Fibroblast of lung (primary cell): Measurements from ENCODE around the gene HEATR9. TPM values are rescaled to one million over a fixed set of nuclear protein-coding genes. Genes with fewer than 3 reads are reported as not detected.

Experiments
- DNase-seq, 2 donors: peaks; one replicate each; pipeline versions ENCODE4 v3.0.0 to v3.0.0-alpha.2; 2010; ENCODE audit warnings: low read depth in 2 of 2
- H2AFZ ChIP-seq: 2 replicates; pipeline ENCODE4 v1.5.1; 2012; ENCODE audit warnings: low read length, control low read depth, inconsistent platforms
- H3K27ac ChIP-seq: 2 replicates; pipeline ENCODE4 v1.5.1; 2011; ENCODE audit warnings: low read length, control low read depth; ENCODE audit not compliant: insufficient read depth
- H3K27me3 ChIP-seq: 2 replicates; pipeline ENCODE4 v1.5.1; 2011; ENCODE audit warnings: mild to moderate bottlenecking, low read length; ENCODE audit not compliant: control insufficient read depth, insufficient read depth
- H3K36me3 ChIP-seq: 2 replicates; pipeline ENCODE4 v1.5.1; 2011; ENCODE audit warnings: low read length; ENCODE audit not compliant: control insufficient read depth, insufficient read depth
- H3K4me1 ChIP-seq: 2 replicates; pipeline ENCODE4 v1.5.1; 2011; ENCODE audit warnings: low read length; ENCODE audit not compliant: control insufficient read depth, insufficient read depth; ENCODE audit errors: extremely low read depth
- H3K4me2 ChIP-seq: 2 replicates; pipeline ENCODE4 v1.5.1; 2011; ENCODE audit warnings: low read length, control low read depth; ENCODE audit not compliant: insufficient read depth; ENCODE audit errors: extremely low read depth
- H3K4me3 ChIP-seq, 4 experiments: fragments of 200-600 bp in 1 of 4; sonication (generic) in 1 of 4; replicated peaks in 1 of 4; 2 replicates each; pipeline ENCODE4 v1.5.1; 2011 to 2016; ENCODE audit warnings: low read length in 4 of 4, low read depth in 3 of 4, mild to moderate bottlenecking in 3 of 4, control low read depth in 2 of 4, inconsistent platforms in 1 of 4, mixed read lengths in 1 of 4; ENCODE audit not compliant: insufficient read depth in 1 of 4; ENCODE audit errors: control extremely low read depth in 1 of 4
- H3K79me2 ChIP-seq: 2 replicates; pipeline ENCODE4 v1.5.1; 2012; ENCODE audit warnings: mild to moderate bottlenecking, low read length, inconsistent platforms; ENCODE audit not compliant: control insufficient read depth, insufficient read depth
- H3K9ac ChIP-seq: 2 replicates; pipeline ENCODE4 v1.5.1; 2011; ENCODE audit warnings: mild to moderate bottlenecking, low read length, control low read depth; ENCODE audit not compliant: insufficient read depth
- H3K9me3 ChIP-seq: 2 replicates; pipeline ENCODE4 v1.5.1; 2012; ENCODE audit warnings: low read depth, low read length; ENCODE audit not compliant: control insufficient read depth, insufficient read depth
- H4K20me1 ChIP-seq: 2 replicates; pipeline ENCODE4 v1.5.1; 2011; ENCODE audit warnings: low read length; ENCODE audit not compliant: control insufficient read depth, insufficient read depth; ENCODE audit errors: extremely low read depth
- EZH2 ChIP-seq: IDR thresholded peaks from 2 replicates; pipeline ENCODE4 v1.5.1; 2012; ENCODE audit warnings: low read length, control low read depth, mild to moderate bottlenecking; ENCODE audit errors: missing control alignments
- polyA plus RNA-seq, 2 donors: library from polyadenylated mRNA; depleted of rRNA in 1 of 2; stranded (reverse) in 1 of 2; unstranded in 1 of 2; fragments of >200 nt; gene quantifications; 2 replicates each; pipeline ENCODE4 v1.2.1, GENCODE V29; 2011 to 2012; ENCODE audit warnings: missing spikeins in 1 of 2
- total RNA-seq: library from RNA; depleted of rRNA; stranded (reverse); fragments of >200 nt; gene quantifications from 2 replicates; pipeline ENCODE4 v1.2.1, GENCODE V29; 2014
- TF ChIP-seq, protein P1 (sequence below), 2 donors: IDR thresholded peaks in 1 of 2; conservative IDR thresholded peaks in 1 of 2; 1 replicate in 1 of 2; 2 replicates in 1 of 2; pipeline ENCODE4 v1.5.1; 2011 to 2012; ENCODE audit warnings: low read length in 2 of 2, control low read depth in 1 of 2, inconsistent platforms in 1 of 2, low read depth in 1 of 2, mild to moderate bottlenecking in 1 of 2

The HEATR9 gene
- total and polyA plus RNA-seq, 2 donors (not counting 1 experiment from before 2014, with no cell fraction given) = not detected

DNA sequence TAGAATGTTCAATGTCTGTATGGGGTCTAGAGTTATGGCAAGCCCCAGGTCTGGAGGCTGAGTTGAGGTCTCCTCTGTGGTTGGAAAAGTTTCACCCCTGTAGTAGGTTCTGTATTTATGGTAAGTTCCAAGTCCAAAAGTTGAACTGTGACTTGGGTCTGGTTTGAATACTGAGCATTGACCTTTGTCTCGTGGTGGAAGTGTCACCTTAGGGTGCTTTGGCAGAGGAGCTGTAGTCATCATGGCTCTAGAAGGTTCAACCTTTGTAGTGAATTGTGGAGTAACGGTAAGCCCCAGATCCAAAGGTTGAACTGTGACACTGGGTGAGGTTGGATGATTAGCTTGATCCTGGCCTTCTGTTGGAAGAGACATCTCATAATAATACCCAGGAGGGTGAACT, 44.3 kb upstream of the HEATR9 start:
- Histone ChIP-seq H3K9me3 (no peaks in the 10 kb centered on the region), H3K36me3 (no peaks in the 10 kb centered on the region), H3K27me3 (no peaks in the 10 kb centered on the region), H4K20me1 (no peaks in the 10 kb centered on the region), H3K9ac (no peak overlapping the region), H3K4me3 (no peak overlapping the region), H3K79me2 (no peaks in the 10 kb centered on the region), H3K4me2 (no peak overlapping the region), H2AFZ (no peak overlapping the region), H3K27ac (no peak overlapping the region), H3K4me1 (no peaks in the 10 kb centered on the region)
- DNase-seq = no peak
- TF ChIP-seq EZH2 = no peak
- TF ChIP-seq, protein P1, sequence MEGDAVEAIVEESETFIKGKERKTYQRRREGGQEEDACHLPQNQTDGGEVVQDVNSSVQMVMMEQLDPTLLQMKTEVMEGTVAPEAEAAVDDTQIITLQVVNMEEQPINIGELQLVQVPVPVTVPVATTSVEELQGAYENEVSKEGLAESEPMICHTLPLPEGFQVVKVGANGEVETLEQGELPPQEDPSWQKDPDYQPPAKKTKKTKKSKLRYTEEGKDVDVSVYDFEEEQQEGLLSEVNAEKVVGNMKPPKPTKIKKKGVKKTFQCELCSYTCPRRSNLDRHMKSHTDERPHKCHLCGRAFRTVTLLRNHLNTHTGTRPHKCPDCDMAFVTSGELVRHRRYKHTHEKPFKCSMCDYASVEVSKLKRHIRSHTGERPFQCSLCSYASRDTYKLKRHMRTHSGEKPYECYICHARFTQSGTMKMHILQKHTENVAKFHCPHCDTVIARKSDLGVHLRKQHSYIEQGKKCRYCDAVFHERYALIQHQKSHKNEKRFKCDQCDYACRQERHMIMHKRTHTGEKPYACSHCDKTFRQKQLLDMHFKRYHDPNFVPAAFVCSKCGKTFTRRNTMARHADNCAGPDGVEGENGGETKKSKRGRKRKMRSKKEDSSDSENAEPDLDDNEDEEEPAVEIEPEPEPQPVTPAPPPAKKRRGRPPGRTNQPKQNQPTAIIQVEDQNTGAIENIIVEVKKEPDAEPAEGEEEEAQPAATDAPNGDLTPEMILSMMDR (conservative IDR thresholded peaks at IDR 0.05 in 1 of 2, IDR thresholded peaks at IDR 0.05 in 1 of 2; ENCODE audit: low read depth in 1 of 2, low read length in 2 of 2) = no peak

DNA sequence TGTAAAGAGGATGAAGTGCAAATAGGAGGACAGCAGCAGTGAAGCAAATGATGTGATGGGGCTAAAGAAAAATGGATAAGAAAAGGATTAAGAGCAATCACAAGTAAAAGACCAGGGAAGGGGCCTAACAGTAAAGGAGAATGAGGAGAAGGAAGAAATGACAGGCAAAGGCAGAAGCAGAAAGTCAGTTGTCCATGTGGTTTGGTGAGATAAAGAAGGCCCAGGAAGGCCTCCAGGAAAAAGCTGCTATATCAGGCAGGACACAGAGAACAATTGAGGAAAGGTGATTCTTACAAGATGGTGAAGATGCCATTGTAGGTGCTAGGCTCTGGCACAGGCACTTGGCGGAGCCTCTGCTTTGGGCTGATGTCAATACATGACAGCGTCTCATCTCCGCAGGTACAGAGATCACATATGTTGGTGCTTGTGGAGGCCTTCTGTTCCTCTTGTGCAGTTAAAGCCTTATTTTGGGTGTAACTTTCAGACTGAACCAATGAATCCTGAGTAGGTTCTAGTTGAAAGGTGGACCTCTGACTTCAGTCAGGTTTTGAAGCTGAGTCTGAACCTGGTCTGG, 43.7 kb upstream of the HEATR9 start:
- no peaks in the 10 kb centered on the region for H3K4me1 ChIP-seq
- no peak overlapping the region for H3K9ac ChIP-seq
- no peak overlapping the region for H3K27ac ChIP-seq
- H3K4me2 ChIP-seq = no peak overlapping the region
- TF ChIP-seq, protein P1 (conservative IDR thresholded peaks at IDR 0.05 in 1 of 2, IDR thresholded peaks at IDR 0.05 in 1 of 2; ENCODE audit: low read depth in 1 of 2, low read length in 2 of 2) = no peak
- no peak for TF ChIP-seq EZH2
- DNase-seq = no peak
- no peaks in the 10 kb centered on the region for H3K79me2 ChIP-seq
- no peaks in the 10 kb centered on the region for H3K9me3 ChIP-seq
- no peak overlapping the region for H2AFZ ChIP-seq
- H3K36me3 ChIP-seq = no peaks in the 10 kb centered on the region
- no peak overlapping the region for H3K4me3 ChIP-seq
- no peaks in the 10 kb centered on the region for H4K20me1 ChIP-seq
- H3K27me3 ChIP-seq = no peaks in the 10 kb centered on the region

DNA sequence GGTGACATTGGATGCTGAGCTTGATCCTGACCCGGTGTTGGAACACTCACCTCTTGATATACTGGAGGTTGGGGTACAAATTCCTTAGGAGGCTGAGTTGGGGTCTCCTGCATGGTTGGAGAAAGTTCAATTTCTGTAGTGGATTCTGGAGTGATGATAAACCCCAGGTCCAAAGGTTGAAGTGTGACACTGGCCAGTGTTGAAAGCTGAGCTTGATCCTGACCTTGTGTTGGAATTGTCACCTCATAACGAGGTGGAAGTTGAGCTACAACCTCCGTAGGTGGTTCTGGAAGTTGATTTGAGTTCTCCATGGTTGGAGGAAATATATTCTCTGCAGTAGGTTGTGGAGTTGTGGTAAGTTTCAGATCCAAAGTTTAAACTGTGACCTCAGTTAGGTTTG, 40.7 kb upstream of the HEATR9 start:
- Histone ChIP-seq H3K4me2 (no peak overlapping the region), H3K36me3 (no peaks in the 10 kb centered on the region), H3K79me2 (no peaks in the 10 kb centered on the region), H3K4me1 (no peaks in the 10 kb centered on the region), H2AFZ (no peak overlapping the region), H3K9ac (no peak overlapping the region), H3K27me3 (no peaks in the 10 kb centered on the region), H3K27ac (no peak overlapping the region), H3K4me3 (no peak overlapping the region), H4K20me1 (no peaks in the 10 kb centered on the region), H3K9me3 (no peaks in the 10 kb centered on the region)
- DNase-seq = no peak
- TF ChIP-seq, protein P1 (conservative IDR thresholded peaks at IDR 0.05 in 1 of 2, IDR thresholded peaks at IDR 0.05 in 1 of 2; ENCODE audit: low read depth in 1 of 2, low read length in 2 of 2) = no peak
- TF ChIP-seq EZH2 = no peak
